PC-3 (cell line): Measurements from ENCODE around the gene ZNF672. TPM values are rescaled to one million over a fixed set of nuclear protein-coding genes. Genes with fewer than 3 reads are reported as not detected.

Source experiments
- ATAC-seq: fragments of 200-7000 bp; cut with Tn5 transposase; 2 replicates; pipeline ENCODE4 v1.9.1; 2020; ENCODE audit warnings: mild to moderate bottlenecking, moderate library complexity
- BruUV-seq: library from RNA; stranded (reverse); fragments of 400-500 nt; replicated peaks from 2 replicates; lab custom pipeline; 2021; lab: Mats Ljungman, UMichigan
- CTCF ChIA-PET: fragments of 300-600 bp; sonication (Branson Sonifier 250); formaldehyde crosslinking; loops from one replicate; lab custom pipeline; 2022; ENCODE audit warnings: antibody characterized with exemption; lab: Charles Lee
- POLR2A ChIA-PET: fragments of 300-600 bp; sonication (Branson Sonifier 250); formaldehyde crosslinking; loops from one replicate; lab custom pipeline; 2022; ENCODE audit warnings: antibody characterized with exemption; ENCODE audit not compliant: unreplicated experiment; lab: Charles Lee
- DNase-seq: peaks from one replicate; pipeline ENCODE4 v3.0.0-alpha.2; 2015
- H2AFZ ChIP-seq: fragments of 300-600 bp; sonication (generic); 2 replicates; pipeline ENCODE4 v1.6.0; 2016; ENCODE audit warnings: antibody characterized with exemption, low read length
- H3F3A ChIP-seq: fragments of 300-600 bp; sonication (generic); one replicate; pipeline ENCODE4 v1.6.0; 2017; ENCODE audit warnings: antibody characterized with exemption, low read length, control low read depth, mild to moderate bottlenecking; ENCODE audit not compliant: unreplicated experiment
- H3K27ac ChIP-seq: fragments of 300-600 bp; sonication (generic); 2 replicates; pipeline ENCODE4 v1.5.1; 2016; ENCODE audit warnings: mild to moderate bottlenecking, low read length
- H3K27me3 ChIP-seq: fragments of 300-600 bp; sonication (generic); 2 replicates; pipeline ENCODE4 v1.6.1; 2016; ENCODE audit warnings: low read length, mixed read lengths
- H3K36me3 ChIP-seq: fragments of 300-600 bp; sonication (generic); 2 replicates; pipeline ENCODE4 v1.6.1; 2016; ENCODE audit warnings: low read depth, mixed run types, low read length, mixed read lengths
- H3K4me1 ChIP-seq: fragments of 300-600 bp; sonication (generic); 2 replicates; pipeline ENCODE4 v1.5.1; 2016; ENCODE audit warnings: low read length; ENCODE audit not compliant: insufficient read depth
- H3K4me2 ChIP-seq: fragments of 300-600 bp; sonication (generic); 2 replicates; pipeline ENCODE4 v1.6.0; 2016; ENCODE audit warnings: low read length
- H3K4me3 ChIP-seq: fragments of 300-600 bp; sonication (generic); 2 replicates; pipeline ENCODE4 v1.5.1; 2016; ENCODE audit warnings: mild to moderate bottlenecking, low read length, mixed read lengths
- H3K79me2 ChIP-seq: fragments of 300-600 bp; sonication (generic); 2 replicates; pipeline ENCODE4 v1.6.1; 2017; ENCODE audit warnings: low read length, mixed read lengths
- H3K9ac ChIP-seq: fragments of 300-600 bp; sonication (generic); 2 replicates; pipeline ENCODE4 v1.6.0; 2016; ENCODE audit warnings: mild to moderate bottlenecking, low read length
- H3K9me2 ChIP-seq: fragments of 300-600 bp; sonication (generic); replicated peaks from 2 replicates; pipeline ENCODE4 v1.6.1; 2016; ENCODE audit warnings: mixed run types, low read length, mixed read lengths
- H3K9me3 ChIP-seq: fragments of 300-600 bp; sonication (generic); 2 replicates; pipeline ENCODE4 v1.6.1; 2016; ENCODE audit warnings: low read length, mixed read lengths
- H4K20me1 ChIP-seq: fragments of 300-600 bp; sonication (generic); 2 replicates; pipeline ENCODE4 v1.6.1; 2016; ENCODE audit warnings: low read length, mixed read lengths
- EZH2 ChIP-seq: fragments of 300-600 bp; sonication (generic); IDR thresholded peaks from one replicate; pipeline ENCODE4 v1.6.1; 2017; ENCODE audit warnings: antibody characterized with exemption, mild to moderate bottlenecking, low read length; ENCODE audit not compliant: unreplicated experiment
- EZH2phosphoT487 ChIP-seq: fragments of 300-600 bp; sonication (generic); IDR thresholded peaks from 2 replicates; pipeline ENCODE4 v1.6.1; 2018; ENCODE audit warnings: mild to moderate bottlenecking, antibody characterized with exemption, low read length, borderline replicate concordance
- intact Hi-C: fragments of 100-400 bp; cut with micrococcal nuclease; formaldehyde crosslinking; loops from 2 replicates; pipeline ENCODE4 v1.9.0; 2023
- total RNA-seq: library from RNA; depleted of rRNA; stranded (reverse); fragments of >200 nt; gene quantifications from 2 replicates; pipeline ENCODE4 v1.2.3, GENCODE V29; 2014
- TF ChIP-seq, protein P1 (sequence below): fragments of 300-600 bp; sonication (generic); conservative IDR thresholded peaks from 2 replicates; pipeline ENCODE4 v1.5.1; 2017; ENCODE audit warnings: antibody characterized with exemption, low read depth, mild to moderate bottlenecking, low read length

Gene ZNF672
- total RNA-seq, 1 experiment from 2014 or later, result 83.9 TPM

DNA sequence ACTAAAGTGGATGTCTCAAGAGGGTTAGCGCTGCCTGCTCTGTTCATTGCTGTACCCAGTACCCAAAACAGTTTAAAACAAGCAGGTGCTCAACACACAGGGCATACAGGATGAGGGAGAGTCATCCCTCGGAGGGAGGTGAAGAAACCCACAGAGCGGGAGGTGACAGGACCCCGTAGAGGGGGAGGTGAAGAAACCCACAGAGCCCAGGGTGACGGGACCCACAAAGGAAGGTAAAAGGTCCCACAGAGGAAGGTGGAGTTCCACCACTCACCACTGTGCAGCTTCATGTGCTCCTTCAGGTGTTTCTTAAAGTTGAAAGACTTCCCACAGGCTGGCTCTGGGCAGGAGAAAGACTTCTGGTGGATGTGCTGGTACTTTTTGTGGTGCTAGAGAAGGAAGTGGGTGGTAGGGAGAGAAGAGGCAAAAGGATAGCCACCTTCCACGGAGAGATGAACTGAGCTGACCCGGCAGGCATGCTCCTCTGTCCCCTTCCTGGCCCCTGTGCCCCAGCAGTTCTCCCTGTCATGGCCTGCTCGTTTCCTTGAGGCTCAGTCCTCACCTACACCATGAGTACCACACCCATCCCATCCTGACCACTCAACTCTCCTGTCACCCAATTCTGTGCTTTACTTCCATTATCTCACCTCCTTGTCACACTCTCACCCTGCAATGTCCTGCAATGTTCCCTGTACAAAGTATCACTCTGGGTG, 15.8 kb downstream of the ZNF672 start:
- H3K79me2 ChIP-seq, result peaks cover 31% of the 10 kb centered on the region
- BruUV-seq, result no TSS peak
- H3K27me3 ChIP-seq, result no peaks in the 10 kb centered on the region
- no peak overlapping the region for H3K4me2 ChIP-seq
- H3K9me2 ChIP-seq, result no peaks in the 10 kb centered on the region
- no peak overlapping the region for H3K4me3 ChIP-seq
- DNase-seq (no peak), ATAC-seq (no peak)
- intact Hi-C loops, result no loop called here
- no peak overlapping the region for H3K9ac ChIP-seq
- no peak for TF ChIP-seq EZH2phosphoT487
- H4K20me1 ChIP-seq, result no peaks in the 10 kb centered on the region
- H3F3A ChIP-seq, result no peaks in the 10 kb centered on the region
- ChIA-PET POLR2A (no interaction called here), CTCF (no interaction called here)
- no peak overlapping the region for H2AFZ ChIP-seq
- H3K4me1 ChIP-seq, result peaks cover 23% of the 10 kb centered on the region
- H3K36me3 ChIP-seq, result peaks cover 56% of the 10 kb centered on the region
- no peak overlapping the region for H3K27ac ChIP-seq
- no peaks in the 10 kb centered on the region for H3K9me3 ChIP-seq

DNA sequence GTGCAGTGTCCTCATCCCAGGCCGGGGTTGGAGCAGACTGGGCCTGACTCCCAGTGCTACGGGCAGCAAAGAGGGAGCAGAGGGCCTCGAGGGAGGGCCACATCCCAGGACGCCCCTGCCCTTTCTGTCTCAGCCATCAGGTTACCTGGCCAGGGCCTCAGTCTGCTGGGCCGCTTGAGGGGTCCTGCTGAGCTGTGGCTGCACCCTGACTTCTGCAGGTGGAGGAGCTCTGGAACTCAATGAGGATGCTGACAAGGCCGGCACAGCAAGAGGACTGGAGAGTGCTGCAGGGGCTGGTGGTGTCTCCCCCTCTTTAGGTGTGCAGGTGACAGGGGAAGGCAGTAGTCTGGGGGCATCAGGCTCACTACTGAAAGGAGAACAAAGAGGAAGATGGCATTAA, 17.6 kb downstream of the ZNF672 start:
- Histone ChIP-seq H3K9me3 (no peaks in the 10 kb centered on the region), H3K9me2 (no peaks in the 10 kb centered on the region), H3K27ac (no peak overlapping the region), H3K4me3 (no peak overlapping the region), H3K4me2 (no peak overlapping the region), H3K36me3 (peaks cover 39% of the 10 kb centered on the region), H3K79me2 (peaks cover 31% of the 10 kb centered on the region), H4K20me1 (no peaks in the 10 kb centered on the region), H3K27me3 (no peaks in the 10 kb centered on the region), H3F3A (no peaks in the 10 kb centered on the region), H2AFZ (no peak overlapping the region), H3K4me1 (peaks cover 30% of the 10 kb centered on the region), H3K9ac (no peak overlapping the region)
- ATAC-seq, result no peak
- intact Hi-C loops, result no loop called here
- ChIA-PET CTCF (no interaction called here), POLR2A (no interaction called here)
- no TSS peak for BruUV-seq
- TF ChIP-seq EZH2phosphoT487, result no peak
- TF ChIP-seq EZH2, result no peak
- TF ChIP-seq, protein P1, sequence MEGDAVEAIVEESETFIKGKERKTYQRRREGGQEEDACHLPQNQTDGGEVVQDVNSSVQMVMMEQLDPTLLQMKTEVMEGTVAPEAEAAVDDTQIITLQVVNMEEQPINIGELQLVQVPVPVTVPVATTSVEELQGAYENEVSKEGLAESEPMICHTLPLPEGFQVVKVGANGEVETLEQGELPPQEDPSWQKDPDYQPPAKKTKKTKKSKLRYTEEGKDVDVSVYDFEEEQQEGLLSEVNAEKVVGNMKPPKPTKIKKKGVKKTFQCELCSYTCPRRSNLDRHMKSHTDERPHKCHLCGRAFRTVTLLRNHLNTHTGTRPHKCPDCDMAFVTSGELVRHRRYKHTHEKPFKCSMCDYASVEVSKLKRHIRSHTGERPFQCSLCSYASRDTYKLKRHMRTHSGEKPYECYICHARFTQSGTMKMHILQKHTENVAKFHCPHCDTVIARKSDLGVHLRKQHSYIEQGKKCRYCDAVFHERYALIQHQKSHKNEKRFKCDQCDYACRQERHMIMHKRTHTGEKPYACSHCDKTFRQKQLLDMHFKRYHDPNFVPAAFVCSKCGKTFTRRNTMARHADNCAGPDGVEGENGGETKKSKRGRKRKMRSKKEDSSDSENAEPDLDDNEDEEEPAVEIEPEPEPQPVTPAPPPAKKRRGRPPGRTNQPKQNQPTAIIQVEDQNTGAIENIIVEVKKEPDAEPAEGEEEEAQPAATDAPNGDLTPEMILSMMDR, result no peak
- DNase-seq, result no peak

DNA sequence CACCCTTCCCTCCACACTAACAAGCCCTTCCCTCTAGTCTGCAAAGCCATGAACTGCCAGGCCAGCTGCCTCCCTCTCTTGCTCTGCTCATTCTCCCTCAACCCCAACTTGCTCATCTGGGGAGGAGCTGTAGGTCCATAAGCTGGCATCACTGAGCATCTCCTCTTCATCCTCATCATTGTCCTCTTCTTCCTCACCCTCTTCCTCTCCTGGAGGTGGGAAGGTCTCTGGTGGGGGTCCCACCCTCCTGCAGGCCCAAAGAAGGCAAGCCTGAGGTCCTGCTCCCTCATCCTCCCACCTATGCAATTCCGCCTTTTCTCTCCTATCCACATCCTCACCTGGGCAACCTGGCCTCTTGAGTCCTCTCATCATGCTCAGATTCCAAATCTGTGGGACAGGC, 18.2 kb downstream of the ZNF672 start:
- CTCF ChIA-PET, result no interaction called here

More for the DNA sequence above, 18.2 kb downstream of the ZNF672 start:
- no peaks in the 10 kb centered on the region for H4K20me1 ChIP-seq
- TF ChIP-seq, protein P1, result no peak
- DNase-seq (no peak), ATAC-seq (no peak)
- no peaks in the 10 kb centered on the region for H3K27me3 ChIP-seq
- H3K4me2 ChIP-seq, result peak overlapping the region; percentile 89; the same call in 1 of the 2 replicates
- peaks cover 35% of the 10 kb centered on the region for H3K36me3 ChIP-seq
- H3K9ac ChIP-seq, result no peak overlapping the region
- no peak overlapping the region for H2AFZ ChIP-seq
- no peak overlapping the region for H3K27ac ChIP-seq
- intact Hi-C loops, result no loop called here
- peaks cover 30% of the 10 kb centered on the region for H3K4me1 ChIP-seq
- no peaks in the 10 kb centered on the region for H3K9me2 ChIP-seq
- H3F3A ChIP-seq, result no peaks in the 10 kb centered on the region
- no peak overlapping the region for H3K4me3 ChIP-seq
- POLR2A ChIA-PET, result no interaction called here
- BruUV-seq, result no TSS peak
- H3K9me3 ChIP-seq, result no peaks in the 10 kb centered on the region
- peaks cover 31% of the 10 kb centered on the region for H3K79me2 ChIP-seq
